Fibroblast of the aortic adventitia (primary cell): ENCODE data around the gene AFF2. TPM values are rescaled to one million over a fixed set of nuclear protein-coding genes. Genes with fewer than 3 reads are reported as not detected.
"Not testable (repeated sequence)": the region's sequence is repeated elsewhere in the genome, so short reads cannot be mapped to it uniquely, and the experiment has no call there.

Experiments used
- DNase-seq: peaks from one replicate; pipeline ENCODE4 v3.0.0-alpha.2; 2010; ENCODE audit warnings: low read depth
- H3K4me3 ChIP-seq: 2 replicates; pipeline ENCODE4 v1.5.1; 2011; ENCODE audit warnings: low read depth, mild to moderate bottlenecking, control low read depth, low read length, moderate library complexity
- total RNA-seq: library from RNA; depleted of rRNA; stranded (reverse); fragments of >200 nt; gene quantifications from 2 replicates; pipeline ENCODE4 v1.2.3, GENCODE V29; 2012; ENCODE audit warnings: low replicate concordance
- TF ChIP-seq, protein P1 (sequence below): IDR thresholded peaks from 2 replicates; pipeline ENCODE4 v1.5.1; 2011; ENCODE audit warnings: mild to moderate bottlenecking, low read length, control low read depth, inconsistent platforms; ENCODE audit not compliant: insufficient read depth

The AFF2 gene
- total RNA-seq, 1 donor, result 6.6 TPM

DNA sequence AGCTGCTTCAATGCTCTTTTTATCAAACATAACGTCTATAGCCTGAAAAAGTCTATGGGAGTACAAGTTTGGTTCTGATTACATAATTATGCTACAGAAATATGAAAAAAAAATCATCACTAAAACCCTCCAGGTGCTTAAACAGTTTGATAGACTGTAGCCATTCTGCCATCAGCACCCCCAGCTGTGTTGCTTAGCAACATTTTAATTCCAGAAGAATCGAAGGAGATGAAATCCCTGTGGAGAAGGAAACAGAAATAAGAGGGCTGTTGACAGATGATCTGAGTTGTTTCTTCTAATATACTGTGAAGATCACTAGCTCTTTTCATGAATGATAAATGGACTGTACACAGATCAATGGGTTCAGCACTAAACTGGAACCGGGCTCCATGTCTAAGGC lies 402.8 kb downstream of the AFF2 start:
- TF ChIP-seq, protein P1, sequence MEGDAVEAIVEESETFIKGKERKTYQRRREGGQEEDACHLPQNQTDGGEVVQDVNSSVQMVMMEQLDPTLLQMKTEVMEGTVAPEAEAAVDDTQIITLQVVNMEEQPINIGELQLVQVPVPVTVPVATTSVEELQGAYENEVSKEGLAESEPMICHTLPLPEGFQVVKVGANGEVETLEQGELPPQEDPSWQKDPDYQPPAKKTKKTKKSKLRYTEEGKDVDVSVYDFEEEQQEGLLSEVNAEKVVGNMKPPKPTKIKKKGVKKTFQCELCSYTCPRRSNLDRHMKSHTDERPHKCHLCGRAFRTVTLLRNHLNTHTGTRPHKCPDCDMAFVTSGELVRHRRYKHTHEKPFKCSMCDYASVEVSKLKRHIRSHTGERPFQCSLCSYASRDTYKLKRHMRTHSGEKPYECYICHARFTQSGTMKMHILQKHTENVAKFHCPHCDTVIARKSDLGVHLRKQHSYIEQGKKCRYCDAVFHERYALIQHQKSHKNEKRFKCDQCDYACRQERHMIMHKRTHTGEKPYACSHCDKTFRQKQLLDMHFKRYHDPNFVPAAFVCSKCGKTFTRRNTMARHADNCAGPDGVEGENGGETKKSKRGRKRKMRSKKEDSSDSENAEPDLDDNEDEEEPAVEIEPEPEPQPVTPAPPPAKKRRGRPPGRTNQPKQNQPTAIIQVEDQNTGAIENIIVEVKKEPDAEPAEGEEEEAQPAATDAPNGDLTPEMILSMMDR, result no peak
- H3K4me3 ChIP-seq, result no peak overlapping the region
- no peak for DNase-seq

DNA sequence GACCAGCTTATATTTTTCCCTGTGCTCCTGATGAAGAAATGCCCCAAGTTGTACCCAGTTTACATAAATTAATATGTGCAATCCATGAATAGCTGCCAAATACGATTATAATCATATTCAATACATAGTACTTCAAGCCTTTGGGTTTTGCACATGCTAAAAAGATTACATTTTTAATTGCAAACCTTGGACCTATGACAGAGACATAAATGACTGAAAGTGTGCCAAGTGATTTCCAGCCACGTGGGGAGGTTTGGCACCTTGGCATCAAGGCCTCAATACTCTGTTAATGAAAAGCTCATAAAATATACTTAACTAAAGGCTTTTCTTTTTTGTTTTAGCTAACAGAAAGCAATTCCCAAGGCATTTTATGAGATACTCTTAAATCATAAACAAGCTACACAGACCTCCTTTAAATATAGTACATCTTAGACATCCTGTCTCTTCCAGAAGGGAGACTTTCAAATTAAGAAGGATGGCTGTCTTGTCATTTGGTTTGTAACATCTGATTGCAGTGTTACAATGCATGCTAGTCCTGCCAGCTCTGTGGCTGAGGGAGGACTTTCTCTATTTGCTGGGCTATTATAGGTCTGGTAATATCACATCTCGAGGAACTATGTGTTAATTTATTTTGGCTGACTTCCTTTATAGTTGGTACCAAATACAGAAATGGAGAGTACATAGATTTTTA lies 404.1 kb downstream of the AFF2 start:
- H3K4me3 ChIP-seq, result no peak overlapping the region
- no peak for DNase-seq
- TF ChIP-seq, protein P1, result no peak

DNA sequence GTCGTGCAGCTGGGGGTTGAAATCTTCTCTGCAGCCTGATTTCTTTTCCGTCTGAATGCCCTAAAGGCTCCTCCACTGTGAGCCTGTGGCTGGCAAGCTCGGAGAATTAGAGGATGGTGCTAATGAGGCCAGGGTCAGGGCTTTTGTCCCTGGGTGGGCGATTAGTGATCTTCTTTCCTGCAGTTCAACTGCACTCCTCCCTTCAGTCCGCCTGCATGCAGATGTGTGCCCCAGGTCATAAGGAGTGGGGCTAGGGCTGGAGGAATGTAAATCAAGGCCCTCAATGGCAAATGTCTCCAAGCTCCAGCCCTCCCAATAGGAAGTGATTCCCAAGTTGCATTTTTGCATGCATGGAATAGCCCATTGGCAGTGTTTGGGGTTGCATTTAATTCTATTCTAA lies 405.0 kb downstream of the AFF2 start:
- DNase-seq, result no peak
- H3K4me3 ChIP-seq, result no peak overlapping the region
- TF ChIP-seq, protein P1, result no peak

DNA sequence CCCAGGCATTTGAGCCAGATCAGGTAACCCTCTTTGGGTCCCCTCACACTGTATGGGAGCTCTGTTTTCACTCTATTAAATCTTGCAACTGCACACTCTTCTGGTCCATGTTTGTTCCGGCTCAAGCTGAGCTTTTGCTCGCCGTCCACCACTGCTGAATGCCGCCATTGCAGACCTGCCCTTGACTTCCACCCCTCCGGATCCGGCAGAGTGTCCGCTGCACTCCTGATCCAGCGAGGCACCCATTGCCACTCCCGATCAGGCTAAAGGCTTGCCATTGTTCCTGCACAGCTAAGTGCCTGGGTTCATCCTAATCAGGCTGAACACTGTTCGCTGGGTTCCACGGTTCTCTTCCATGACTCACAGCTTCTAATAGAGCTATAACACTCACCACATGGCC lies 406.2 kb downstream of the AFF2 start:
- DNase-seq, H3K4me3 ChIP-seq: not testable (repeated sequence)

DNA sequence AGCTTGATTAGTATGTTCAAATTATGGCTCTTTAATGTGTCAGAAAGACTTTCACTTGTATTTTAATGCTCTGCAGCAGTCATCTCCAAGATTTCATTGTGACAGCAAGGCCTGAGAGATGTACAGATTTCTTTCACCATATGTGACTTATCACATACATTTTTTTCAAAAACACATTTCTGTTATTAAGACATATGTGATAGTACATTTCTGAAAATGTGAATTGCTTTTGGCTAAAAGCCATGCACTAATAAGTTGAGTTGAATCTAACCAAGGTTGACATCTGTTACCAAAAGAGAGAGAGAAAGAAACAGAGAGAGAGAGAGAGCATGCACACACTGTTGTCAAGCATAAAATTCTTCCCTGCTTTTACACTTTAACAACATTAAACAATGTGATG lies 409.3 kb downstream of the AFF2 start:
- H3K4me3 ChIP-seq, result no peak overlapping the region
- TF ChIP-seq, protein P1, result no peak
- no peak for DNase-seq

DNA sequence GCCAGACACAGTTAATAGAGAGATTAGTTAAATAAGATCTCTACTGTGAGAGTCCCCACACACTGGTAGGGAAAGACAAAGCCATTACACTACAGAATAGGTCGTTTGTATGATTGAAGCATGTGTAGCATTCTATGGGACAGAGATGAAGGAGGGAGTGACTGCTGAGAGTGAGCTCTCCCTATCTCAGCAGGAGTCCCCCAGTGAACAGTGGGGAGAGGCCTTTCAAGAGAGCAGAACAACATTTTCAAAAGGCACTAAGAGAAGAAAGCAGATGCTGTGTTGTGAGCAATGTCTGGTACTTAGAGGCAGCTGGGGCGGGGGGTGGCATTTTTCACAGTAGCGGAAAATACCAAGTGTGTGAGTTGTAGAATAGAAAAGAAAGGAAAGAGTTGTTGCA lies 413.6 kb downstream of the AFF2 start:
- no peak overlapping the region for H3K4me3 ChIP-seq
- TF ChIP-seq, protein P1, result no peak
- no peak for DNase-seq

DNA sequence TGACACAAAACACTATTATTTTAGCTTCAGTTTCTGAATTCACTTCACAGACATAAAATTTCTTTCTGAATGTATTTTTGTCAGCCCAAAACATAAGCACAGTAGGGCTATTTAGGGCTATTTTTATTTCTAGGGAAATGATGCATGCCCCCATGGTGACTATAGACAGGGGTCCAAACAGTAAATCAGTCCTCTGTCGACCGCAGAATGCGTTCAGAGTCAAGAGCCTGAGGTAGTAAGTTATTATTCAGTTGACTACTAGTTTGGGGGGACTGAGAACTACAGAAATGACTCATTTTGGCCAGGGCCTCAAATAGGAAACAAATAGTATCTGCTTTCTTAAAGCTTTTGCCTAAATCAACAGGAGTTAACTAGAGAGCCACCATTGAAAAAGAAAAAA lies 414.4 kb downstream of the AFF2 start:
- H3K4me3 ChIP-seq, result no peak overlapping the region
- no peak for DNase-seq
- TF ChIP-seq, protein P1, result no peak
